HepG2 (cell line): Measurements from ENCODE around the gene PRR15L. TPM values are rescaled to one million over a fixed set of nuclear protein-coding genes. Genes with fewer than 3 reads are reported as not detected.

Experiments
- ATAC-seq: fragments of 200-7000 bp; cut with Tn5 transposase; 3 replicates; pipeline ENCODE4 v1.9.1; 2020; ENCODE audit warnings: mild to moderate bottlenecking, moderate library complexity
- BruUV-seq: library from RNA; stranded (reverse); fragments of 400-500 nt; replicated peaks from 2 replicates; lab custom pipeline; 2021; lab: Mats Ljungman, UMichigan
- CTCF ChIA-PET: fragments of 300-600 bp; formaldehyde crosslinking; extraction: SDS; loops from one replicate; lab custom pipeline; 2021; ENCODE audit warnings: low total read pairs, inconsistent platforms, low intra/inter-chr PET ratio; lab: Yijun Ruan, JAX
- POLR2A ChIA-PET: fragments of 350-600 bp; sonication (Branson Sonifier 250); formaldehyde crosslinking; loops from one replicate; lab custom pipeline; 2020; ENCODE audit warnings: antibody characterized with exemption, inconsistent platforms; lab: Yijun Ruan, JAX
- DNase-seq: peaks from one replicate; pipeline ENCODE4 v3.0.0-alpha.2; 2015; ENCODE audit warnings: low spot score
- FAIRE-seq: peaks from 3 replicates; lab custom pipeline; 2011; peaks lifted over from hg19 to GRCh38; lab: Jason Lieb, UNC
- H2AFZ ChIP-seq: one replicate; pipeline ENCODE4 v1.6.1; 2011; ENCODE audit warnings: low read length, inconsistent platforms
- H3K27ac ChIP-seq: fragments of 300-600 bp; 3 replicates; pipeline ENCODE4 v1.8.0; 2011; ENCODE audit warnings: mixed run types, mild to moderate bottlenecking, mixed read lengths, low read length, inconsistent platforms; ENCODE audit not compliant: insufficient read depth; ENCODE audit errors: extremely low read length
- H3K27me3 ChIP-seq, 2 experiments: fragments of 200-600 bp in 1 of 2; 2 replicates in 1 of 2; 3 replicates in 1 of 2; pipeline versions ENCODE4 v1.6.0 to v1.8.0; 2011; ENCODE audit warnings: low read length in 2 of 2, mild to moderate bottlenecking in 2 of 2, moderate library complexity in 2 of 2, inconsistent platforms in 1 of 2; ENCODE audit not compliant: insufficient read depth in 2 of 2, control insufficient read depth in 1 of 2
- H3K36me3 ChIP-seq, 2 experiments: fragments of 200-600 bp in 1 of 2; replicated peaks in 1 of 2; 2 replicates in 1 of 2; 3 replicates in 1 of 2; pipeline versions ENCODE4 v1.5.1 to v1.8.0; 2011; ENCODE audit warnings: low read length in 2 of 2, inconsistent platforms in 1 of 2; ENCODE audit not compliant: insufficient read depth in 2 of 2, control insufficient read depth in 1 of 2
- H3K4me1 ChIP-seq: 2 replicates; pipeline ENCODE4 v1.5.1; 2012; ENCODE audit warnings: low read length, inconsistent platforms; ENCODE audit not compliant: insufficient read depth
- H3K4me2 ChIP-seq: 2 replicates; pipeline ENCODE4 v1.6.0; 2011; ENCODE audit warnings: low read depth, low read length, inconsistent platforms
- H3K4me3 ChIP-seq, 3 experiments: fragments of 200-600 bp in 1 of 3; sonication (generic), shearing (Covaris generic) in 1 of 3; replicated peaks in 1 of 3; 2 replicates each; pipeline ENCODE4 v1.5.1; 2011 to 2016; ENCODE audit warnings: low read length in 3 of 3, inconsistent platforms in 2 of 3, low read depth in 2 of 3, mild to moderate bottlenecking in 2 of 3, control low read depth in 1 of 3, mixed read lengths in 1 of 3; ENCODE audit not compliant: insufficient read depth in 1 of 3
- H3K79me2 ChIP-seq: one replicate; pipeline ENCODE4 v1.6.1; 2011; ENCODE audit warnings: low read length, inconsistent platforms; ENCODE audit not compliant: insufficient read depth
- H3K9ac ChIP-seq: 2 replicates; pipeline ENCODE4 v1.6.0; 2011; ENCODE audit warnings: mild to moderate bottlenecking, low read depth, low read length, inconsistent platforms; ENCODE audit not compliant: insufficient read depth
- H3K9me3 ChIP-seq: 2 replicates; pipeline ENCODE4 v1.5.1; 2012; ENCODE audit warnings: mild to moderate bottlenecking, low read length
- H4K20me1 ChIP-seq: 2 replicates; pipeline ENCODE4 v1.6.0; 2011; ENCODE audit warnings: inconsistent platforms, mild to moderate bottlenecking, low read length, moderate library complexity; ENCODE audit not compliant: insufficient read depth
- CEBPB ChIP-seq: IDR thresholded peaks from 2 replicates; pipeline ENCODE4 v1.6.1; 2011; ENCODE audit warnings: low read depth, low read length, improper control_type of control experiment, borderline replicate concordance
- CERS6 ChIP-seq: sonication (generic); formaldehyde crosslinking; IDR thresholded peaks from 2 replicates; pipeline ENCODE4 v1.5.0; 2020; ENCODE audit warnings: missing genetic modification reagents
- HNRNPK ChIP-seq: fragments of 200-400 bp; formaldehyde crosslinking; IDR thresholded peaks from 2 replicates; pipeline ENCODE4 v1.6.1; 2018; ENCODE audit warnings: low read length, low read depth, moderate library complexity, mild to moderate bottlenecking; ENCODE audit not compliant: poor library complexity, severe bottlenecking
- HOXD1 ChIP-seq: sonication (generic); formaldehyde crosslinking; IDR thresholded peaks from 2 replicates; pipeline ENCODE4 v1.5.0; 2020; ENCODE audit warnings: missing genetic modification reagents
- NR2F6 ChIP-seq, 2 experiments: IDR thresholded peaks; 2 replicates each; pipeline ENCODE4 v1.6.1; 2016; ENCODE audit warnings: antibody characterized with exemption in 1 of 2, mild to moderate bottlenecking in 1 of 2
- RFX5 ChIP-seq: IDR thresholded peaks from 2 replicates; pipeline ENCODE4 v1.6.1; 2011; ENCODE audit warnings: low read depth, low read length, improper control_type of control experiment
- SMC3 ChIP-seq: IDR thresholded peaks from 2 replicates; pipeline ENCODE4 v1.6.1; 2011; ENCODE audit warnings: low read length, improper control_type of control experiment
- TRAFD1 ChIP-seq: sonication (generic); formaldehyde crosslinking; IDR thresholded peaks from 2 replicates; pipeline ENCODE4 v1.5.1; 2020; ENCODE audit warnings: missing genetic modification reagents, mild to moderate bottlenecking, borderline replicate concordance
- YEATS2 ChIP-seq: sonication (generic); formaldehyde crosslinking; IDR thresholded peaks from 2 replicates; pipeline ENCODE4 v1.4.0; 2020; ENCODE audit warnings: missing genetic modification reagents, borderline replicate concordance
- ZBTB42 ChIP-seq: sonication (generic); formaldehyde crosslinking; IDR thresholded peaks from 2 replicates; pipeline ENCODE4 v1.5.0; 2020; ENCODE audit warnings: mild to moderate bottlenecking, missing genetic modification reagents
- ZKSCAN5 ChIP-seq: sonication (generic); formaldehyde crosslinking; IDR thresholded peaks from 2 replicates; pipeline ENCODE4 v1.5.1; 2020; ENCODE audit warnings: mild to moderate bottlenecking, missing genetic modification reagents
- ZNF136 ChIP-seq: sonication (generic); formaldehyde crosslinking; IDR thresholded peaks from 2 replicates; pipeline ENCODE4 v1.8.1; 2022; ENCODE audit warnings: low read depth, mild to moderate bottlenecking, moderate library complexity, missing genetic modification reagents
- ZNF335 ChIP-seq: sonication (generic); formaldehyde crosslinking; IDR thresholded peaks from 2 replicates; pipeline ENCODE4 v1.4.0; 2020; ENCODE audit warnings: missing genetic modification reagents
- ZNF607 ChIP-seq: sonication (generic); formaldehyde crosslinking; IDR thresholded peaks from 2 replicates; pipeline ENCODE4 v1.5.1; 2020; ENCODE audit warnings: missing genetic modification reagents, mild to moderate bottlenecking, borderline replicate concordance
- ZNF652 ChIP-seq: IDR thresholded peaks from 2 replicates; pipeline ENCODE4 v1.6.1; 2016; ENCODE audit warnings: low read depth, borderline replicate concordance
- ZNF691 ChIP-seq: sonication (generic); formaldehyde crosslinking; IDR thresholded peaks from 2 replicates; pipeline ENCODE4 v1.4.0; 2020; ENCODE audit warnings: missing genetic modification reagents, low read depth, mild to moderate bottlenecking, borderline replicate concordance
- ZNF75D ChIP-seq: sonication (generic); formaldehyde crosslinking; IDR thresholded peaks from 2 replicates; pipeline ENCODE4 v1.8.1; 2023; ENCODE audit warnings: missing genetic modification reagents, mild to moderate bottlenecking, borderline replicate concordance
- WGBS: methylation state at CpG from one replicate; pipeline ENCODE4 v1.1.6; 2017; ENCODE audit warnings: low lambda C conversion rate; 5-methylcytosine and 5-hydroxymethylcytosine counted together
- in situ Hi-C: cut with HindIII; loops from 2 replicates; pipeline ENCODE4 v1.10.0; 2017; ENCODE audit warnings: low pct_unique_long_range_greater_than_20kb; ENCODE audit not compliant: extremely low pct_ligation_motif_present
- intact Hi-C: fragments of 100-400 bp; cut with micrococcal nuclease; formaldehyde crosslinking; loops from one replicate; pipeline ENCODE4 v1.10.0; 2022; ENCODE audit not compliant: unreplicated experiment
- polyA plus RNA-seq, 8 experiments: library from polyadenylated mRNA; depleted of rRNA in 3 of 8; stranded (reverse) in 7 of 8; unstranded in 1 of 8; fragments of >200 nt; fragmentation: Illumina TruSeq in 4 of 8; extraction: Trizol in 4 of 8; gene quantifications; 2 replicates each; pipeline versions ENCODE4 v1.2.1 to v1.2.3, GENCODE V29; 2011 to 2016; ENCODE audit warnings: low read depth in 4 of 8, missing spikeins in 1 of 8, mixed read lengths in 1 of 8; ENCODE audit not compliant: insufficient read depth in 1 of 8
- total RNA-seq, 5 experiments: library from RNA; depleted of rRNA; stranded (reverse); fragments of >200 nt; fragmentation: Illumina TruSeq; extraction: Trizol; gene quantifications; 2 replicates each; pipeline ENCODE4 v1.2.3, GENCODE V29; 2016; ENCODE audit warnings: low read depth in 1 of 5

The PRR15L gene
- total and polyA plus RNA-seq, 2 of the 13 experiments (the other 11 are each of a cell fraction or from before 2014, with no cell fraction given) = 0.44 to 2.0 TPM

- H4K20me1 ChIP-seq = no peaks in the 10 kb centered on the region
- ATAC-seq (no peak), FAIRE-seq (no peak), DNase-seq (no peak)
- H3K9ac ChIP-seq = no peak overlapping the region
- H3K79me2 ChIP-seq = no peaks in the 10 kb centered on the region
- no peaks in the 10 kb centered on the region for H3K9me3 ChIP-seq
- CTCF ChIA-PET = no interaction called here
- no peak overlapping the region for H3K27ac ChIP-seq
- no peak overlapping the region for H2AFZ ChIP-seq
- H3K4me3 ChIP-seq = no peak overlapping the region
- no peak overlapping the region for H3K4me2 ChIP-seq
- POLR2A ChIA-PET = no interaction called here
- peaks cover 15% of the 10 kb centered on the region for H3K4me1 ChIP-seq
- in situ Hi-C loops (no loop called here), intact Hi-C loops (no loop called here)
- TF ChIP-seq ZNF136 (CRISPR knock-in tag) (no peak), RFX5 (no peak), ZNF691 (CRISPR knock-in tag) (no peak), YEATS2 (CRISPR knock-in tag) (no peak), HNRNPK (no peak), HOXD1 (CRISPR knock-in tag) (no peak)
- no peaks in the 10 kb centered on the region for H3K36me3 ChIP-seq
- BruUV-seq = no TSS peak
- 20% methylated on average over 1 of the region's 1 CpG for WGBS
- peaks cover 2 to 28% of the 10 kb centered on the region in 2 experiments; a peak in 4 of 5 replicates for H3K27me3 ChIP-seq
These were observed 43.5 kb upstream of the PRR15L start for GRCh38 chr17:48001197-48001596.

GRCh38 chr17:47999582-47999981, 41.9 kb upstream of the PRR15L start:
- ATAC-seq (peak; percentile 89), FAIRE-seq (no peak), DNase-seq (no peak)
- Histone ChIP-seq H3K79me2 (no peaks in the 10 kb centered on the region), H3K27ac (no peak overlapping the region), H3K4me3 (no peak overlapping the region), H3K36me3 (no peaks in the 10 kb centered on the region), H3K9me3 (no peaks in the 10 kb centered on the region), H3K9ac (no peak overlapping the region), H3K4me1 (peaks cover 30% of the 10 kb centered on the region), H4K20me1 (no peaks in the 10 kb centered on the region), H3K27me3 (peaks cover 3 to 34% of the 10 kb centered on the region in 2 experiments; a peak in 3 of 5 replicates), H3K4me2 (no peak overlapping the region), H2AFZ (no peak overlapping the region)
- CTCF ChIA-PET = no interaction called here
- in situ Hi-C loops (no loop called here), intact Hi-C loops (no loop called here)
- BruUV-seq = no TSS peak
- 0% methylated on average over 3 of the region's 4 CpGs for WGBS
- POLR2A ChIA-PET = interaction anchor here (0.8 to 1.2 kb wide), 2 partner anchors 29 to 49 kb away, joined by 3 read pairs; partner anchors contain the start of genes CDK5RAP3 and NFE2L1
- TF ChIP-seq ZKSCAN5 (CRISPR knock-in tag) = no peak
- TF ChIP-seq ZNF652 = peak; percentile 73; the same call in 1 of the 2 replicates
- TF ChIP-seq ZNF75D (CRISPR knock-in tag) = no peak
- TF ChIP-seq CERS6 = no peak
- no peak for TF ChIP-seq ZNF607
- TF ChIP-seq ZBTB42 (CRISPR knock-in tag) = no peak
- peak; percentile 78 for TF ChIP-seq CEBPB
- TF ChIP-seq ZNF335 (CRISPR knock-in tag) = no peak
- 0 out of 2 replicates have a peak, but pooled peaks have one; percentile 16 for TF ChIP-seq SMC3
- TF ChIP-seq NR2F6 (IDR thresholded peaks at IDR 0.05) = no peak
- no peak for TF ChIP-seq NR2F6 (CRISPR knock-in tag; IDR thresholded peaks at IDR 0.05)
- TF ChIP-seq TRAFD1 (CRISPR knock-in tag) = no peak
